GM21737 (cell line): ENCODE measurements around the gene CBLB.

Experiments
- ATAC-seq: cut with Tn5 transposase; IDR thresholded peaks from one replicate; pipeline ENCODE4 v1.9.1; 2021; ENCODE audit warnings: mild to moderate bottlenecking, moderate library complexity; ENCODE audit not compliant: unreplicated experiment

Gene CBLB

GRCh38 chr3:105876780-105877327 lies 8.0 kb upstream of the CBLB start:
- no peak for ATAC-seq

GRCh38 chr3:105869861-105870755 lies 1.3 kb upstream of the CBLB start:
- no peak for ATAC-seq

- ATAC-seq: no peak
Measured at GRCh38 chr3:105869531-105869833, 670 bp upstream of the CBLB start.

- ATAC-seq: peak; percentile 3
Measured at GRCh38 chr3:105868431-105868741, 426 bp downstream of the CBLB start.

- no peak for ATAC-seq
Measured at GRCh38 chr3:105867712-105868430, 941 bp downstream of the CBLB start.

- ATAC-seq: peak; percentile 29
Measured at GRCh38 chr3:105866656-105867653, 1.9 kb downstream of the CBLB start.

GRCh38 chr3:105865867-105866350 lies 2.9 kb downstream of the CBLB start:
- ATAC-seq: no peak

GRCh38 chr3:105865016-105865623 lies 3.7 kb downstream of the CBLB start:
- ATAC-seq: no peak

GRCh38 chr3:105864212-105864611 lies 4.6 kb downstream of the CBLB start:
- no peak for ATAC-seq

GRCh38 chr3:105863608-105864007 lies 5.2 kb downstream of the CBLB start:
- ATAC-seq: no peak

- ATAC-seq: peak; percentile 50
Measured at GRCh38 chr3:105862217-105862616, 6.6 kb downstream of the CBLB start.

GRCh38 chr3:105860641-105861040 lies 8.2 kb downstream of the CBLB start:
- ATAC-seq: no peak

- ATAC-seq: no peak
Measured at GRCh38 chr3:105858017-105858416, 10.8 kb downstream of the CBLB start.

GRCh38 chr3:105857601-105858000 lies 11.2 kb downstream of the CBLB start:
- ATAC-seq: no peak

- ATAC-seq: no peak
Measured at GRCh38 chr3:105856605-105857004, 12.2 kb downstream of the CBLB start.

GRCh38 chr3:105853801-105854432 lies 14.9 kb downstream of the CBLB start:
- ATAC-seq: peak; percentile 93

GRCh38 chr3:105851582-105851981 lies 17.2 kb downstream of the CBLB start:
- ATAC-seq: no peak

- no peak for ATAC-seq
Measured at GRCh38 chr3:105851176-105851575, 17.6 kb downstream of the CBLB start.

GRCh38 chr3:105850593-105850992 lies 18.2 kb downstream of the CBLB start:
- no peak for ATAC-seq

GRCh38 chr3:105848821-105849220 lies 20.0 kb downstream of the CBLB start:
- ATAC-seq: no peak
